Measurements from ENCODE around the gene SRSF9. TPM values are rescaled to one million over a fixed set of nuclear protein-coding genes. Genes with fewer than 3 reads are reported as not detected.

SRSF9 gene
- total RNA-seq, 1 donor from 2014 or later = 255 TPM

DNA sequence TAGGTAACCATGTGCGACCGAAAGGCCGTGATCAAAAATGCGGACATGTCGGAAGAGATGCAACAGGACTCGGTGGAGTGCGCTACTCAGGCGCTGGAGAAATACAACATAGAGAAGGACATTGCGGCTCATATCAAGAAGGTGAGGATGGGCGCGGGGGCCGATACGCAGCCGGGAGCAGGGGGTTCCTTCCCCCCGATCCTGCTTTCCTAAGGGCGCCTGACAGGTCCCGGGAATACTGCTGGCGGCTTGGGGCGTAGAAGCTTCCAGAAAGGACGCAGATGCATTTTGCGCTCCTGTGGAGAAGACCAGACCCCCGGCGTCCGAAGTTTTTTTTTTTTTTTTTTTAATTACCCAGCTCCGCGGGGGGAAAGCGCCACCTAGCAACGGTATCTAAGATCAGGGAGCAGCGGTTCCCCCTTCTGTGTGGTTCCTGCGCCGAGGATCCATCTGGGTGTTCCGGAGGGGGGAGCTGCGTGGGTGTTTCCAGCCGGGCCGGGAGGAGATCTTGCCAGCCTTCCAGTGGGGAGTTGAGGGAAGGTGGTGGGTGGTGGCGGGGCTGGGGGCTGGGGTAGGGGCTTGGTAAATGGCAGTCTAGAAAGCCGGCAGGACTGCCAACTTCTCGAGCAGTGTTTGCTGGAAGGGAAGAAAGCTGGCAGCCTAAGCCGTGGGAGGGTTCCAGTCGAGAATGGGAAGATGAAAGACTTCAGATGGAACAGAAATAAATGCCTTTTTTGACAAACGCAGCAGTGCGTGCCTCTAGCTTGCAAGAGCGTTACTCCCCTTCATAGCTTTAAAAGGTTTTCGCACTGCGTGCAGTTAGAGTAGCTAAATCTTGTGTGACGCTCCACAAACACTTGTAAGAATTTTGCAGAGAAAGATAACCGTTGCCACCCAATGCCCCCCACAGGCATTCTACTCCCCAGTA is 27.1 kb upstream of the SRSF9 start:
- H3K36me3 Mint-ChIP-seq (ENCODE audit: low read depth, unreplicated experiment) = peaks cover 14% of the 10 kb centered on the region
- peak; percentile 41 for DNase-seq (ENCODE audit: low spot score)
- TF ChIP-seq, protein P1, sequence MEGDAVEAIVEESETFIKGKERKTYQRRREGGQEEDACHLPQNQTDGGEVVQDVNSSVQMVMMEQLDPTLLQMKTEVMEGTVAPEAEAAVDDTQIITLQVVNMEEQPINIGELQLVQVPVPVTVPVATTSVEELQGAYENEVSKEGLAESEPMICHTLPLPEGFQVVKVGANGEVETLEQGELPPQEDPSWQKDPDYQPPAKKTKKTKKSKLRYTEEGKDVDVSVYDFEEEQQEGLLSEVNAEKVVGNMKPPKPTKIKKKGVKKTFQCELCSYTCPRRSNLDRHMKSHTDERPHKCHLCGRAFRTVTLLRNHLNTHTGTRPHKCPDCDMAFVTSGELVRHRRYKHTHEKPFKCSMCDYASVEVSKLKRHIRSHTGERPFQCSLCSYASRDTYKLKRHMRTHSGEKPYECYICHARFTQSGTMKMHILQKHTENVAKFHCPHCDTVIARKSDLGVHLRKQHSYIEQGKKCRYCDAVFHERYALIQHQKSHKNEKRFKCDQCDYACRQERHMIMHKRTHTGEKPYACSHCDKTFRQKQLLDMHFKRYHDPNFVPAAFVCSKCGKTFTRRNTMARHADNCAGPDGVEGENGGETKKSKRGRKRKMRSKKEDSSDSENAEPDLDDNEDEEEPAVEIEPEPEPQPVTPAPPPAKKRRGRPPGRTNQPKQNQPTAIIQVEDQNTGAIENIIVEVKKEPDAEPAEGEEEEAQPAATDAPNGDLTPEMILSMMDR (IDR thresholded peaks at IDR 0.05; ENCODE audit: unreplicated experiment) = no peak
- no peaks in the 10 kb centered on the region for H3K9me3 Mint-ChIP-seq (ENCODE audit: unreplicated experiment)
- peaks cover 5% of the 10 kb centered on the region for H3K27me3 Mint-ChIP-seq (ENCODE audit: unreplicated experiment)
- H3K27ac Mint-ChIP-seq (ENCODE audit: unreplicated experiment) = peak overlapping the region; percentile 70
- H3K4me3 Mint-ChIP-seq (ENCODE audit: unreplicated experiment) = peak overlapping the region; percentile 99
- H3K4me1 Mint-ChIP-seq (ENCODE audit: unreplicated experiment) = peaks cover 22% of the 10 kb centered on the region

DNA sequence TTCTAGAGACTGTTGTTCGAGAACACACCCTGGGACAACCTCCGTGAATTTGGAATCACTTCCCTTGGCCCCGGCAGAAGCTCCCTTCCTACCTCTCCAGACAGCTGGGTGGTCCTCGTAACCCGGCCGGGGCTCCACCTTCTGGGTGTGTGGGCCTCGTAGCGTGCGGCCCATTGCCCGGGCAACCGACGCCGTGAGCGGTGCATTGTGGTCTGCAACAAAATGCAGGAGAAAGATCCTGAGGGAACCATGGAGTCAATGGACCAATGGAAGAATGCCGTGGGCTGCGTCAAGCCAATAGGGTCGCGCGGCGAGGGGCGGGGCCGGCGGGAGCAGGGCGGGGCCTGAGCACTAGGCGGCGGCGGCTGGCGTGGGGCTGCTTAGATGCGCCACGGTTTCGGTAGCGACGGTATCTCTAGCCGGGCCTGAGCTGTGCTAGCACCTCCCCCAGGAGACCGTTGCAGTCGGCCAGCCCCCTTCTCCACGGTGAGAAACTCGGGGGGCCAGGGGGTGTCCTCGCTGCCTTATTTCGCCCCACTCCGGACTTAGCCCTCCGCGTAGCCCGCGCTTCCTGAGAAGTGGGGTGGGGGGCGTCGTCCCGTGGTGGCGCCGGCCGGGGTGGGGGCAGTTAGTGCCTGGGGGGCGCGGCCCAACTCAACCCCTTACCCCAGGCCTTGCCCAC is 26.3 kb upstream of the SRSF9 start, which contains the start of gene DYNLL1:
Gene DYNLL1, plus strand, starts transcription at position 383 of the 682 bp plus-strand sequence. CDS start 309 bp downstream, outside the sequence.
- Mint-ChIP-seq H3K27me3 (ENCODE audit: unreplicated experiment) (peaks cover 5% of the 10 kb centered on the region), H3K36me3 (ENCODE audit: low read depth, unreplicated experiment) (peaks cover 21% of the 10 kb centered on the region), H3K9me3 (ENCODE audit: unreplicated experiment) (no peaks in the 10 kb centered on the region), H3K27ac (ENCODE audit: unreplicated experiment) (peak within 1 kb of the TSS; percentile 90), H3K4me3 (ENCODE audit: unreplicated experiment) (peak within 1 kb of the TSS; percentile 99), H3K4me1 (ENCODE audit: unreplicated experiment) (peaks cover 22% of the 10 kb centered on the region)
- peak; percentile 98 for DNase-seq (ENCODE audit: low spot score)
- TF ChIP-seq, protein P1 (IDR thresholded peaks at IDR 0.05; ENCODE audit: unreplicated experiment) = no peak

DNA sequence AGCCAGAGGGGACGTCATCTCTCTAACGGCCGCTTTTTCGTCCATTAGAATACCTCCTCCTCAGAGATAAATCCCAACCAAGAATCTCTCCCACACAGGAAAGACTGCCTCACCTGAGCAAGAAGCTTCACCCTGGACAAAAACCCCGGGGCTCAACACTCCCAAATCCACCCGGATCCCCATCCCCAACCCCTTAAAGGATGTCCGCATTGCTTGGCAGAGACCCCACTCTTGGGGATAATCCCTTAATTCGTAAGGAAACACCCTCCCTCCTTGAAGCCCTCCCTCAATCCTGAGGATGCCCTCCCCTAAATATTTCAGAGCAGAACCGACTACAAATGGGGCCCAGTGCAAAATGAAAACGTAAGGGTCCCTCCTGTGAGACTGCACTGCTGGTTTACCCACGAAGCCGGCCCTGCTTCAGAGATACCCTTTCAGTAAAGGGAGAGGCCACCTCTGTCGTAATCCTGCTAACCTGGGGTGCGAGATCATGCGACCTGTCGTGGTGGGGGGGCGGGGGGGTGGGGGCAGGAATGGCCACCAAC is 25.7 kb upstream of the SRSF9 start:
- H3K27ac Mint-ChIP-seq (ENCODE audit: unreplicated experiment) = peak overlapping the region; percentile 90
- no peaks in the 10 kb centered on the region for H3K9me3 Mint-ChIP-seq (ENCODE audit: unreplicated experiment)
- peaks cover 21% of the 10 kb centered on the region for H3K36me3 Mint-ChIP-seq (ENCODE audit: low read depth, unreplicated experiment)
- peaks cover 22% of the 10 kb centered on the region for H3K4me1 Mint-ChIP-seq (ENCODE audit: unreplicated experiment)
- H3K27me3 Mint-ChIP-seq (ENCODE audit: unreplicated experiment) = peaks cover 5% of the 10 kb centered on the region
- DNase-seq (ENCODE audit: low spot score) = no peak
- H3K4me3 Mint-ChIP-seq (ENCODE audit: unreplicated experiment) = peak overlapping the region; percentile 99
- TF ChIP-seq, protein P1 (IDR thresholded peaks at IDR 0.05; ENCODE audit: unreplicated experiment) = no peak

DNA sequence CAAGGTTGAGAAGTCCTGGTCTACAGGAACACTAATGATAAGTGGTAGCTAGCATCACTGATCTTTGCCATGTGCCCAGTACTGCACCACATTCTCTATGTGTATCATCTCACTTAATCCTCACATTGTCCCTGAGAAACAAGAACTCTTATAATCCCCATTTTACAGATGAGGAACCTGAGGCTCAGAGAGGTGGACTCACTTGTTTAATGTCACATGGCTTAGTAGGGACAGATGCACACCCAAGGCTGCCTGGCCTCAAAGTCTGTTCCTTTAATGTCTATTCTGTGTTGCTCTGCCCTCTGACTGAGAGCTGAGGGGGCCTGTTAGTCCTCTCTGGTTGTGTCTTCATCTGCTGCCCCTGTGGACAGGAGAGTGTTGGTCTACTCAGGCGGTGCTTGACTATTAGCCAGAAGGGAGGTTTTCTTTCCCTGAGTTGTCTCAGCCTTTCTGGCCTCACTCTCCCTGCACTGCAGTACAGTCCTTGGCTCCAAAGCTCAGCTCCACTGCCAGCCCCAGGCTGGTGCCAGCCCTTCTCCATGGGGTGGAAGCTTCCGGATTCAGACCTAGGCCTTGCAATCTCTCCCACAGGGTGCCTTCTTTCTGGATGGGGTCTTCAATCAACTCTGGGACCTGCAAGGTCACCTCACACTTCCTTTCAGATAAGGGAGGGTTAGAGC is 21.4 kb upstream of the SRSF9 start:
- no peak overlapping the region for H3K4me3 Mint-ChIP-seq (ENCODE audit: unreplicated experiment)
- H3K27me3 Mint-ChIP-seq (ENCODE audit: unreplicated experiment) = peaks cover 10% of the 10 kb centered on the region
- DNase-seq (ENCODE audit: low spot score) = no peak
- peaks cover 14% of the 10 kb centered on the region for H3K4me1 Mint-ChIP-seq (ENCODE audit: unreplicated experiment)
- no peak overlapping the region for H3K27ac Mint-ChIP-seq (ENCODE audit: unreplicated experiment)
- TF ChIP-seq, protein P1 (IDR thresholded peaks at IDR 0.05; ENCODE audit: unreplicated experiment) = no peak
- peaks cover 21% of the 10 kb centered on the region for H3K36me3 Mint-ChIP-seq (ENCODE audit: low read depth, unreplicated experiment)
- H3K9me3 Mint-ChIP-seq (ENCODE audit: unreplicated experiment) = no peaks in the 10 kb centered on the region
